Fibroblast of pulmonary artery (primary cell): ENCODE results near the gene TNK2.
A peak's percentile ranks its signal among the peaks of the same experiment; 100 is the strongest.

Experiments used
- DNase-seq: peaks from one replicate; pipeline ENCODE4 v3.0.0-alpha.2; 2010; ENCODE audit warnings: low read depth
- H3K4me3 ChIP-seq: replicated peaks from 2 replicates; pipeline ENCODE4 v1.5.1; 2011; ENCODE audit warnings: low read depth, mild to moderate bottlenecking, control low read depth, low read length, moderate library complexity
- TF ChIP-seq, protein P1 (sequence below): IDR thresholded peaks from 2 replicates; pipeline ENCODE4 v1.5.1; 2011; ENCODE audit warnings: mild to moderate bottlenecking, control low read depth, low read length, inconsistent platforms; ENCODE audit errors: missing control alignments

TNK2 gene

DNA sequence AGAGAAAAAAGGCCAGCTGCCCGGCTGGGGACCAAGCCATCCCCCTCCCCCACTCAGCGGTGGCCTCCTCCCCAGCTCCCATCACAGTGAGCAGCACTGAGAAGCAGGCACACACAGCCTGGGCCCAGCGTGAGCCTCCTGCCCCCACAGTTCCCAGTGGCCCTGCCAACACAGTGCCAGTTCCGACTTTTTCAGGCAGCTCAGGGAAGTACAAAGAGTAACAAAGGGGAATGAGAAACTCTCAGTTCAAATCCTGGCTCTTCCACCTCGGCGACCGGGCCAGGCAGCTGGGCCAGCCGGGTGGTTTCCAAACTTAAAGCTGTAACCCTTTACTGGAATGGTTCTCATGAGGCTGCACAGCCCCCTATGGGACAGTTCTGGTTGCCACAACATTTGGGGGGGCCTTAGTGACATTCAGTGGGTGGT is 18.5 kb downstream of the TNK2 start:
- no peak overlapping the region for H3K4me3 ChIP-seq
- DNase-seq, result no peak
- TF ChIP-seq, protein P1, sequence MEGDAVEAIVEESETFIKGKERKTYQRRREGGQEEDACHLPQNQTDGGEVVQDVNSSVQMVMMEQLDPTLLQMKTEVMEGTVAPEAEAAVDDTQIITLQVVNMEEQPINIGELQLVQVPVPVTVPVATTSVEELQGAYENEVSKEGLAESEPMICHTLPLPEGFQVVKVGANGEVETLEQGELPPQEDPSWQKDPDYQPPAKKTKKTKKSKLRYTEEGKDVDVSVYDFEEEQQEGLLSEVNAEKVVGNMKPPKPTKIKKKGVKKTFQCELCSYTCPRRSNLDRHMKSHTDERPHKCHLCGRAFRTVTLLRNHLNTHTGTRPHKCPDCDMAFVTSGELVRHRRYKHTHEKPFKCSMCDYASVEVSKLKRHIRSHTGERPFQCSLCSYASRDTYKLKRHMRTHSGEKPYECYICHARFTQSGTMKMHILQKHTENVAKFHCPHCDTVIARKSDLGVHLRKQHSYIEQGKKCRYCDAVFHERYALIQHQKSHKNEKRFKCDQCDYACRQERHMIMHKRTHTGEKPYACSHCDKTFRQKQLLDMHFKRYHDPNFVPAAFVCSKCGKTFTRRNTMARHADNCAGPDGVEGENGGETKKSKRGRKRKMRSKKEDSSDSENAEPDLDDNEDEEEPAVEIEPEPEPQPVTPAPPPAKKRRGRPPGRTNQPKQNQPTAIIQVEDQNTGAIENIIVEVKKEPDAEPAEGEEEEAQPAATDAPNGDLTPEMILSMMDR, result no peak

DNA sequence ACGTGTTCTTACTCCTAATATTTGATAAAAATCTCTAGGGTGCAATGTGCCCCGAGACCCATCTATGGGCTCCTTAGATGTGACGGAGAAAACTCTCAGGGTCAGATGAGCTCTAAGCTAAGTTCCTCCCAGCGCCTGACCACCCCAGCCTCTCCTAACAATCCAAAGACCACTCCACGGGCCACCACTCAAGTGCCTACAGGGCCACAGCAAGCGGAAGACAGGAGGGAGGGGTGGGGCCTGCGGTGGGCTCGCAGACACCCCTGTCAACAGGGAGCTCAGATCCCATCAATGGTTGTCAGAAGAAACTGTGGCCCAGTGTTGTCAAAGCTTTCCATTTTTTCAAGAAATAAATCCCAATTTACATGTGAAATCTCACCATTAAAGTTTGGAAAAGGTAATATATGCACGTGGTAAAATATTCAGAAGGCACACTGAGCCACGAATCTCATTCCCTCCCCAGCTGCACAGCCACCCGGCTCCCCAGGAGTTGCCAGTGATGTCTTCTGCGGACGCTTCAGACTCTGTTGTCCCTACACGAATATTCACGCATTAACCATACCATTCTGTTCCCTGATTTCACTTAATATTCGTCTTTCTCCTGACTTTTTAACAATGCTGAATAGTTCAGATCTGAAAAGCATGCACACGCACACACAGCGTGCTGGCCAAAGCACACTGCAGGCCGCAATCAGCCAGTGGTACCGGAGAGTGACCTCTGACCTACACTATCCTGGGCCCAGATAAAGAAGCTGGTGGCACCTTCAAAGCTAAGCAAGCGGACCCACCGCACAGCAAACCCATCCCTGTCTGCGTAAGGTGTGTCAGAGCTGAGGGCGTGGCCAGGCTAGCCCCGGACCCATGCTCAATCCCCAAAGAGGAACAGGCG is 19.1 kb downstream of the TNK2 start:
- no peak for DNase-seq
- H3K4me3 ChIP-seq, result no peak overlapping the region
- TF ChIP-seq, protein P1, result no peak

DNA sequence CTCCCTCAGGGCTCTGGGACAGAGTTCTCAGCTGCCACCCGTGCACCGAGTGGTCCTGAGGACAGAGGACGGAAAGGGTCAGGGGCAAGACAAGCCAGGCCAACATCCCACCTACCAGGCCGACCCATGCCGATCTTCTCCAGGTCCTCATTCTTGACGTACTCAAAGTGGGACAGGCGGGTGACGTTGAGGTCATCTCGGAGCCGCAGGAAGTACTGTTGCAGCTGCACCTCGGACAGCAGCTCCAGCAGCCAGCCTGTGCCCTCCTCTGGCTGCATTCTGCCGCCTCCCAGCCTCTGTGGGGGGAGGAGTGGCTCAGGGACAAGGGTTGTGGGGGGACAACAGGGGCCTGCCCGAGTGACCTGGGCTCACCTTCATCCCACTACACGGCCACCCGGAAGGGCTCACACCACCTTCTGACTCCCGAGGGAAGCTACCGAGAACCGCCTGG is 20.0 kb downstream of the TNK2 start:
- TF ChIP-seq, protein P1, result no peak
- DNase-seq, result no peak
- H3K4me3 ChIP-seq, result no peak overlapping the region

DNA sequence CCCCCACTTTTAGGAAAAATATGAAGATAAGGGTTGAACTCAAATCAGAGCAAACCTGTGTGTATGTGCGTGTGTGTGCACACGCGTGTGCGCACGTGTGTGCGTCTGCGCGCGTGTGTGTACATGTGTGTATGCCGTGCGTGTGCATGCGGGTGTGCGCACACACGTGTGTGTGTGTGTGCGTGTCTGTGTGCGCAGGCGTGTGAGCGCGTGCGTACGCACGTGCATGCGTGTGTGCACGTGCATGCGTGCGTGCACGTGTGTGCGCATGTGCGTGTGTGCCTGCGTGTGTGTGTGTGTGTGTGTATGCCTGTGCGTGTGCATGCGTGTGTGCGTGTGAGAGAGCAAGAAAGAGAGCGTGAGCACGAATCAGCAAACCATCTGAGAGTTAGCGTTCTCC is 20.7 kb downstream of the TNK2 start:
- TF ChIP-seq, protein P1, result no peak
- DNase-seq, result no peak
- no peak overlapping the region for H3K4me3 ChIP-seq

DNA sequence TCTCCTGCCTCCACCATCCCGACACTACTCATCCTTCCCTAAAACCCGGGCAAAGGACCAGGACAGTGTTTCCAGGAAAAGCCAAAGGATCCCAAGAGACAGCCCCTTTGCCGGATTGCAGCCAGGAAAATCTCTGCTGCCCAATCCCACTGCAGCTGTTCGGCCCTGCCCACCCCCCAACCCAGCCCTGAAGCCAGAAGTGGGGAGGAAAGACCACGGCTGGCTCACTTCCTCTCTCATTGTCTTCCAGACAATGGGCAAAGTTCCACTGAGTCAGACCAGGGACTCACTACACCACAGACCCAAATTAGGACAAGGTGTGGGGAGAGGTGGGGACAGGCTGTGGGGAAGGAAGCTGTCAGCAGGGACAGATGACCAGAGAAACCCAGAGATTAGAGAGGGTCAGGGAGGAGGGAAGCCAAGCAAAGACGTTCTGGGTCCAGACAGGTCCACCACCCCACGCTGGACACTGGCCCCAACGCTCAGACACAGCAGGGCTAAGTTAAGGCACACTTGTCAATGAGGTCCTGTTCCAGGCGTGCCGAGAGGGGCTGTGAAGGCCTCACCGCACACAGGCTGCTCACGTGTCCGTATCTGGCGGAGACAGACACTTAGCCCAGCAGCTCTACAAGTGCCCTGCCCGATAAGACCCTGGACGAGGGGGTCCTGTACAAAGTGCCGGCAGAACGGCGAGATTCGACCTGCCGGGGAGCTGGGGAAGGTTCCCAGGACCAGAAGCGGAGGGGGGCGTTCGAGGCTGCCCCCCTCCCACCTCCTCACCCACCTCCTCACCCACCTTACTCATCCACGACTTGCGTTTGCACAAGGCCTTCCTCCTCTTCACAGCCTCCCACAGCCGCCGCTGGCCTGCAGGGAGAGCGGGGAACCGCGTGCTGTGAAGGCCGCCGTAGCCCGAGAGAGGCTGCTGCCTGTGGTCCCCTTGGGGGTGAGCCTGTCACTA is 21.9 kb downstream of the TNK2 start:
- DNase-seq, result peak; percentile 82
- TF ChIP-seq, protein P1, result no peak
- H3K4me3 ChIP-seq, result no peak overlapping the region

DNA sequence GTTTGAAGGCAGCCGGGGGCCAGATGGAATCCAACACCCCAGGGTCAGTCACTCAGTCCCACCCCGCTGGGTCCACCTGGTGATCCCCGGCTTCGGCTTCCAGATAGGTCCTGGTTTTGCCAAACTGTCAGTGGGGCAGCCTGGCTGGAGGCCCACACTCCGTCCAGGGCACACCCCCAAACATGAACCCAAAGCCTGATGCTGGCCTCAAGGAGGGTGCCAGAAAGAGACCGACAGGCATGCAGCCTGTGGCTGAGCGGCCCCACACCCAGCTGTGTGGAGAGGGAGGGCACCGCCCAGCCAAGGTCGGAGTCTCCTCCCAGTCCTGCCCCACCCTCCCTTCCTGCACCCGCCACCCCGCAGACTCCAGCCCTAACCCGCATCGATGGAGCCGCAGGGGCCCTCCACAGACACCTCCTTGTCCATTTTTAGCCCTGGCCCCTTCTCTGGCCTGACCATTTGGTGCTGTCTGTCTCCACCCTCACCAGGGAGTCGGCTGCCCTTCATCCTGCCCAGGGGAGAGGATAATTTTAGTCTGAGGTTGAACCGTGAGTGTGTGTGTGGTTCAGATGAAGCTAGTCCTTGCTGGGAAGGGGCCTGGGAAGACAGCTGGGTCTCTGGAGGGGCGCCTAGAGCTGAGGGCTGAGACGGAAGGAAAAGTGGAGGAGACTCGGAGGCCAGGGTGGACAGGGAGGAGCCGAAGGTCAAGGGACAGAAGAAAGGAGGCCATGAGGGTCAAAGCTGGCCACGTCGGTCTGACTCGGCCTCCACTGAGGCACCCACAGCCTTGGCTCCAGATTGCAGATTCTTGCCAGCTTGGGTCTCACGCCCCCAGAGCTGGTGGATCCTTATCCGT is 23.1 kb downstream of the TNK2 start:
- TF ChIP-seq, protein P1, result no peak
- DNase-seq, result no peak
- no peak overlapping the region for H3K4me3 ChIP-seq
